Progenitor cell of endocrine pancreas (in vitro differentiated cells): ENCODE measurements around the gene DNER. TPM values are rescaled to one million over a fixed set of nuclear protein-coding genes. Genes with fewer than 3 reads are reported as not detected.

Experiments
- DNase-seq: peaks from one replicate; pipeline ENCODE4 v3.0.0; 2021; ENCODE audit warnings: low spot score; ENCODE audit not compliant: unreplicated experiment
- H3K27ac Mint-ChIP-seq: 2 replicates; pipeline ENCODE4 v1.8.0; 2021; ENCODE audit warnings: mild to moderate bottlenecking, moderate library complexity, mixed read lengths
- H3K27me3 Mint-ChIP-seq: 2 replicates; pipeline ENCODE4 v1.8.0; 2021; ENCODE audit warnings: mixed read lengths
- H3K36me3 Mint-ChIP-seq: 2 replicates; pipeline ENCODE4 v1.8.0; 2022; ENCODE audit warnings: mixed read lengths; ENCODE audit not compliant: insufficient read depth
- H3K4me1 Mint-ChIP-seq: 2 replicates; pipeline ENCODE4 v1.8.0; 2021; ENCODE audit warnings: low read depth, mixed read lengths
- H3K4me3 Mint-ChIP-seq: 2 replicates; pipeline ENCODE4 v1.8.0; 2021; ENCODE audit warnings: low read depth, mild to moderate bottlenecking, moderate library complexity, mixed read lengths
- H3K9me3 Mint-ChIP-seq: 2 replicates; pipeline ENCODE4 v1.8.0; 2021; ENCODE audit warnings: low read depth, mixed read lengths
- total RNA-seq: library from RNA; stranded (reverse); gene quantifications from 2 replicates; pipeline ENCODE4 v1.2.1, GENCODE V29; 2021
- TF ChIP-seq, protein P1 (sequence below): fragments of 200-600 bp; sonication (generic); IDR thresholded peaks from one replicate; pipeline ENCODE4 v1.5.0; 2021; ENCODE audit warnings: antibody characterized with exemption, mild to moderate bottlenecking; ENCODE audit not compliant: unreplicated experiment

Gene DNER
- total RNA-seq, 1 donor from 2014 or later: 0.91 TPM

DNA sequence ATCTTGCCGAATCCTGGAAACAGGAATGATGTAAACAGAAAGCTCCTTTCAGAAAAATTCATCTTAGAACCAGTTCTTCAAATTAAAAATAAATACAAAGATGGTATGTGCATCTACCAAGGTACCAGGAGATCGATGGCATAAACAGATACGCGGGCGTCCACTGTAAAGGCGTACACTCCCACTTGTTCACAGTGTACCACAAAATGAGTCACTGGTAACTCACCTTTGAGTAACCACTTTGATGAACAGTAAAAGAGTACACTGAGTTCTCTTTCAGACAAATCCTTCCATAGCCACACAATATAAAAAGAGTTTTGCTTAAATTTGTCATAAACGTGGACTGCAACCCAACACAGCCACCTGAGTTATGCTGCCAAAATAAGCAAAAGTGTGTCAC lies 128.3 kb downstream of the DNER start:
- Mint-ChIP-seq H3K4me1 (peaks cover 1% of the 10 kb centered on the region), H3K36me3 (no peaks in the 10 kb centered on the region), H3K4me3 (no peak overlapping the region), H3K27ac (no peak overlapping the region), H3K9me3 (no peaks in the 10 kb centered on the region), H3K27me3 (peaks cover 13% of the 10 kb centered on the region)
- DNase-seq: no peak
- TF ChIP-seq, protein P1, sequence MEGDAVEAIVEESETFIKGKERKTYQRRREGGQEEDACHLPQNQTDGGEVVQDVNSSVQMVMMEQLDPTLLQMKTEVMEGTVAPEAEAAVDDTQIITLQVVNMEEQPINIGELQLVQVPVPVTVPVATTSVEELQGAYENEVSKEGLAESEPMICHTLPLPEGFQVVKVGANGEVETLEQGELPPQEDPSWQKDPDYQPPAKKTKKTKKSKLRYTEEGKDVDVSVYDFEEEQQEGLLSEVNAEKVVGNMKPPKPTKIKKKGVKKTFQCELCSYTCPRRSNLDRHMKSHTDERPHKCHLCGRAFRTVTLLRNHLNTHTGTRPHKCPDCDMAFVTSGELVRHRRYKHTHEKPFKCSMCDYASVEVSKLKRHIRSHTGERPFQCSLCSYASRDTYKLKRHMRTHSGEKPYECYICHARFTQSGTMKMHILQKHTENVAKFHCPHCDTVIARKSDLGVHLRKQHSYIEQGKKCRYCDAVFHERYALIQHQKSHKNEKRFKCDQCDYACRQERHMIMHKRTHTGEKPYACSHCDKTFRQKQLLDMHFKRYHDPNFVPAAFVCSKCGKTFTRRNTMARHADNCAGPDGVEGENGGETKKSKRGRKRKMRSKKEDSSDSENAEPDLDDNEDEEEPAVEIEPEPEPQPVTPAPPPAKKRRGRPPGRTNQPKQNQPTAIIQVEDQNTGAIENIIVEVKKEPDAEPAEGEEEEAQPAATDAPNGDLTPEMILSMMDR: no peak

DNA sequence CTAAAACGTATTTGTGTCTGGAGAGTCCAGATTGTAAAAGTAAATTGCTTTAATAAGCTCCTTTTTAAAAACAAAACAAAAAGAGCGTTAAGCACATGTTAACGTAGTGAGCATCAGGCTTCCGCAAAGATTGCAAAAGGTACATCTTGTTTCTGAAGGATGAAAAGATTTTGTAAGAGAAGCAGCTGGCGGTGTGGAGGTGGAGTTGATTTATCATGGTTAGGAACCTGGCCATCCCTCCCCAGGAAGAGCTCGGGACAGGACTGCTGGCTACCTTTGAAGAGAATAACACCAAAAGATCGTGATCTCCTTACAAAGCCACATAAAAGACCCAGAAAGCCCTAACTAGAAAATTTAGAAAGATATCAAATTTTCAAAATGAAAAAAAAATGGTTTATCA lies 132.2 kb downstream of the DNER start:
- no peaks in the 10 kb centered on the region for H3K36me3 Mint-ChIP-seq
- no peaks in the 10 kb centered on the region for H3K9me3 Mint-ChIP-seq
- TF ChIP-seq, protein P1: no peak
- peaks cover 20% of the 10 kb centered on the region for H3K27me3 Mint-ChIP-seq
- no peak overlapping the region for H3K27ac Mint-ChIP-seq
- DNase-seq: no peak
- no peak overlapping the region for H3K4me3 Mint-ChIP-seq
- H3K4me1 Mint-ChIP-seq: peaks cover 1% of the 10 kb centered on the region

DNA sequence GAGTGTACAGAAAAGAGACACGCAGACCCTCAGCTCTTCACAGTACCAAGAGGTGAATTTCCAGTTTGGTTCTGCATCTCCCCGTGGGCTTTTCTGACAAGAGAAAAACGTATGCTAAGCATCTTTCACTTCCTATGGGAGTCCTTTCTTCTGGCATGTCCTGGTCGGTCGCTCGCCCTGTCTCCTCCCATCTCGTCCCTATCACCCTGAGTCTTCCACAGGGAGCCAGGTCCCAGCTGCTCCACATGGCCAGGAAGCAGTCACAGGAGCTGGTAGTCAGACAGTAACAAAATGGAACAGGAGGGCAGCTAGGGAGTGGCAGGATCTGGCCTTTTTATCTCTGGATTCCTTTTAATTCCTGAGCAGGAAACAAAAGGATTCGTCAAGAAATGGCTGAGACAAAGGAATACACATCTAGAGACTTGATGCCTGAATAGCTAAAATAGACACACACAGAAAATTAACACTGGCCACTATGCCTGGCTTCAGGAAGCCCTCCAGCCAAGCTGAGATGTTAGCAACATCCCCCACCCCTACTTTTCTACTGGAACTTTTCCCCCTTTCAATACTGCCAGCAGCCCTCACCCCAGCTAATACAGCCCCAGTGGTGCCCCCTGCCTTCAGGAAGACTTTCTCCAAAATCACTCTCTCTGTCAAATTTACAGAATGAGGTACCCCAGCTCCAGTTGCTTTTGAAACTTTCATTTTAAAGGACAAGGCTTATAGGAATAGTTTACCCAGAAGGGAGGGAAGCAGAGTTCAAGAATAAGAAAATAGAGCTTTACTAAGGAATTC lies 136.1 kb downstream of the DNER start:
- Mint-ChIP-seq H3K4me1 (no peaks in the 10 kb centered on the region), H3K27me3 (peaks cover 14% of the 10 kb centered on the region), H3K36me3 (no peaks in the 10 kb centered on the region), H3K4me3 (no peak overlapping the region), H3K9me3 (no peaks in the 10 kb centered on the region), H3K27ac (no peak overlapping the region)
- TF ChIP-seq, protein P1: no peak
- no peak for DNase-seq

DNA sequence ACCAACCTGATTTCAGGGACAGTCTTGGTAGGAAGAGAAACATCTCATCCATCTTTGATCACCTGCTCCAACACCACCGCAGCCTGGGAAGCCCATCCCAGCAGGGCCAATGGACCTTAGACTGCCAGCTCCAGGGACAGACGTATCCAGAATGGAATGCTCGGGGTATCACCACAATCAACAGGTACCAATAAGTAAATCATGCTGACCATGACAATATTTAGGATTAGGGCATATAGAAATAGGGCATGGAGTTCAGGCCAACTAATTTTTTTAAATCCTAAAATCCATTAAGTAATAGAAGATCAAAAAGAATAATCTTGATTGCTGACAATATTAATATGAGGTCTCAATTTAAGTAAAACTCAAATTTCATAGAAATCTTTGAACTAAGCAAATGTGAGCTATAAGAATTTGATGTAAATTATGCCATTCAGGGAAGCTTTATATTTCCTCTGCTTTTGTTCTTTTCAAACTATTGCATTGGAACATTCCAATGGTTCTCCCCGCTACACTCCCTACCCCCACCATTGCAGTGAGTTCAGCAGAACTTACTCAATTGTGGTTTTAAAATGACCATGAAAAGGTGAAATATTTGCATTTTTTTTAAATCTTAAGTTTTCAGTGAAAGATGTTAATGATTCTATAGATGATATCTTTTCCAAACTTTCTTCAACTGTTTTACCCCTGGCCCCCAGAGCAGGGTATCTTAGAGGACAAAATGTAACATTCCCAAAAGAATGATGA lies 138.6 kb downstream of the DNER start:
- DNase-seq: no peak
- H3K36me3 Mint-ChIP-seq: no peaks in the 10 kb centered on the region
- H3K4me3 Mint-ChIP-seq: no peak overlapping the region
- no peaks in the 10 kb centered on the region for H3K4me1 Mint-ChIP-seq
- no peaks in the 10 kb centered on the region for H3K9me3 Mint-ChIP-seq
- TF ChIP-seq, protein P1: no peak
- H3K27ac Mint-ChIP-seq: no peak overlapping the region
- peaks cover 14% of the 10 kb centered on the region for H3K27me3 Mint-ChIP-seq

DNA sequence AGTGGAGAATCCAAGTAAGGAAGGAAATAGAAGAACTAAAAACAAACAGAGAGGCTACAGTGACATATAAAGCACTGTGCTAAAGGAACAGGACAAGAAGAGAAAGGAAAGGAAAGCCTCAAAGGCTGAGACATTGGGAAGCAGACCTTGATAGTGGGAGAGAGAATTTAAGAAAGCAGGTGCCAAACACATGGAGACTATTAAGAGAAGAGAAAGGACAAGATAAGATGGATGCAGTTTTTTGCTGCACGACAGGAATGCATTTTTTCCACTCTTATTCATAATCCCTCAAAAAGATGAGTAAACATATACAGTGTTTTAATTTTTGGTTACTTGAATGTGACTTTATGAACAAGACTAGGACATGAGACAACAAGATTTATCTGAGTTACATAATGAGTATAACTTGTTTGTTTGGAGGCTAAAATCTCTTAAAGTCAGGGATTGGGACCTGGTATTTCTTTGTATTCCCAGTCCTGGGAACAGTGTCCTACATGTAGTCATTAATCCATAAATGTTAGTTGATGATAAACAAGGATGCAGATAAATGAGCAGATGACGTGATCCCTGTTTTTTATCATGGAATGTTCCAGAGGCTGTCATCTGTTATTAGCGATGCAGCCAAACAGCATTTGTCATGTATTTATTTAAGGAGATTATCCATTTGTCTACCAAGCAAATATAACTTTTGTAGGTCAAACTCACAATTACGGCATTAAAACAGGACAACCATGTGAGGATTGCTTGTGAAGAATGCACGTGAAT lies 141.7 kb downstream of the DNER start:
- no peak overlapping the region for H3K27ac Mint-ChIP-seq
- no peaks in the 10 kb centered on the region for H3K9me3 Mint-ChIP-seq
- TF ChIP-seq, protein P1: no peak
- no peaks in the 10 kb centered on the region for H3K4me1 Mint-ChIP-seq
- no peak overlapping the region for H3K4me3 Mint-ChIP-seq
- H3K36me3 Mint-ChIP-seq: no peaks in the 10 kb centered on the region
- peaks cover 7% of the 10 kb centered on the region for H3K27me3 Mint-ChIP-seq
- no peak for DNase-seq
